ENCODE results near the gene SLC26A9. TPM values are rescaled to one million over a fixed set of nuclear protein-coding genes. Genes with fewer than 3 reads are reported as not detected.

Gene SLC26A9
- total RNA-seq, 1 donor from 2014 or later: 2.9 TPM

DNA sequence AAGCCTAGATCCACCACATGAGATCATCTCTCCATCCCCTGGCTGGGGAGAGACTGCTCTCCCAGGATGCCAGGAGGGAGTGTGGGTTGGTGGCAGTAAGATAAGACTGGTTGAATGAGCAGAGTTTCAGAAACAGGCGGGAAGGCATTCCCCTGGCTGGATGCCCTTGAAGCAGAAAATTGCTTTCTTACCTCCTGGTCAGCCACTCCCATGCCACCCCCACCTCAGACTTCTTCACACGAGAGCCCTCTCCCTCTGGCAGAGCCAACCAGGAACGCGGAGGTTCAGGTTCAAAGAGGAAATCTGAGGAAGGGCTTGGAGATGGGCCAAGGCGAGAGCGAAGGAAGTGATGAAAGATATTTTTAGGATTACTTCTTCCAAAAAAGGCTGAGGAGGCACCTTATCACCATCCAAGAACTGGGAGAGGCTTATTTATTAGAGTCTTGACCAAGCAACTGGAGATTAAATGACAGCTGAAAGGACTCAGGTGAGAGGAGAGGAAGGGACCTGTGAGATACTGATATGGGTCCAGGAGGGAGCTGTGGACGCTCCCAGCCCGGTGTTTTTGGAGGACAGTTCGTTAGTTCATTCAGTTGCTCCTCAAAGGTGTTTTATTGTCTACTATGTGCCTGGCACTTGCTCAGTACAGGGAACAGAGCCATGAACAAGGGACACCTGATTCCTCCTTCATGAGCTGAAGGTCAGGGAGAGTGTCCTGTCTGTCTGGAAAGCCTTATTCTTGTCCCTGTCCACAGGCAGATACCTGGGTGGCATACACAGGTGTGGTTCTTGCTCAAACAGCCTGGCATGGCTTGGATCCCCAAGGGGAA is 18.9 kb upstream of the SLC26A9 start:
- Mint-ChIP-seq H3K4me1 (ENCODE audit: low read depth) (peaks cover 5% of the 10 kb centered on the region), H3K27me3 (peaks cover 58% of the 10 kb centered on the region), H3K36me3 (ENCODE audit: insufficient read depth) (no peaks in the 10 kb centered on the region), H3K27ac (no peak overlapping the region), H3K9me3 (ENCODE audit: low read depth) (no peaks in the 10 kb centered on the region), H3K4me3 (ENCODE audit: low read depth) (no peak overlapping the region)
- TF ChIP-seq, protein P1, sequence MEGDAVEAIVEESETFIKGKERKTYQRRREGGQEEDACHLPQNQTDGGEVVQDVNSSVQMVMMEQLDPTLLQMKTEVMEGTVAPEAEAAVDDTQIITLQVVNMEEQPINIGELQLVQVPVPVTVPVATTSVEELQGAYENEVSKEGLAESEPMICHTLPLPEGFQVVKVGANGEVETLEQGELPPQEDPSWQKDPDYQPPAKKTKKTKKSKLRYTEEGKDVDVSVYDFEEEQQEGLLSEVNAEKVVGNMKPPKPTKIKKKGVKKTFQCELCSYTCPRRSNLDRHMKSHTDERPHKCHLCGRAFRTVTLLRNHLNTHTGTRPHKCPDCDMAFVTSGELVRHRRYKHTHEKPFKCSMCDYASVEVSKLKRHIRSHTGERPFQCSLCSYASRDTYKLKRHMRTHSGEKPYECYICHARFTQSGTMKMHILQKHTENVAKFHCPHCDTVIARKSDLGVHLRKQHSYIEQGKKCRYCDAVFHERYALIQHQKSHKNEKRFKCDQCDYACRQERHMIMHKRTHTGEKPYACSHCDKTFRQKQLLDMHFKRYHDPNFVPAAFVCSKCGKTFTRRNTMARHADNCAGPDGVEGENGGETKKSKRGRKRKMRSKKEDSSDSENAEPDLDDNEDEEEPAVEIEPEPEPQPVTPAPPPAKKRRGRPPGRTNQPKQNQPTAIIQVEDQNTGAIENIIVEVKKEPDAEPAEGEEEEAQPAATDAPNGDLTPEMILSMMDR (IDR thresholded peaks at IDR 0.05; ENCODE audit: unreplicated experiment): no peak
- DNase-seq (ENCODE audit: low spot score, unreplicated experiment): no peak

DNA sequence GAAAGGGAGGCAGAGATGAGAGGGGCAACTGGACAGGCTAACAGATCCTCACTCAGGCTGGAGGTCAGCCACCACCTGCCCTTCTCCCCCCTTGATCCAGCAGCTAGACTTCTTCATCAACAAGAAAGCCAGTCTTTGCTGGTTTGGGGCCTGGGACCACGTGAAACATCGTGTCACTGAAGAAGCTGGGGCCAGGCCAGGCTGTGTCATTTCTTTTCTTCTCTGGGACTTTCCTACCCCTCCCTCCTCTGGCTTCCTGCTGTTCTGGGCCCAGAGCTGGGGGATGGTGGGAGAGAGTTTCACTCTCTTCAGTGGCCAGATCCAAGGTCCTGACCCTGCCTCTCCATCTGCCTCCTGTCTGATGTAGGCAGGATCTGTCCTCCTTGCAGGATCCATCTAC is 18.1 kb upstream of the SLC26A9 start:
- Mint-ChIP-seq H3K4me3 (ENCODE audit: low read depth) (no peak overlapping the region), H3K27me3 (peaks cover 60% of the 10 kb centered on the region), H3K9me3 (ENCODE audit: low read depth) (no peaks in the 10 kb centered on the region), H3K36me3 (ENCODE audit: insufficient read depth) (no peaks in the 10 kb centered on the region), H3K27ac (no peak overlapping the region), H3K4me1 (ENCODE audit: low read depth) (peaks cover 5% of the 10 kb centered on the region)
- DNase-seq (ENCODE audit: low spot score, unreplicated experiment): no peak
- TF ChIP-seq, protein P1 (IDR thresholded peaks at IDR 0.05; ENCODE audit: unreplicated experiment): no peak

DNA sequence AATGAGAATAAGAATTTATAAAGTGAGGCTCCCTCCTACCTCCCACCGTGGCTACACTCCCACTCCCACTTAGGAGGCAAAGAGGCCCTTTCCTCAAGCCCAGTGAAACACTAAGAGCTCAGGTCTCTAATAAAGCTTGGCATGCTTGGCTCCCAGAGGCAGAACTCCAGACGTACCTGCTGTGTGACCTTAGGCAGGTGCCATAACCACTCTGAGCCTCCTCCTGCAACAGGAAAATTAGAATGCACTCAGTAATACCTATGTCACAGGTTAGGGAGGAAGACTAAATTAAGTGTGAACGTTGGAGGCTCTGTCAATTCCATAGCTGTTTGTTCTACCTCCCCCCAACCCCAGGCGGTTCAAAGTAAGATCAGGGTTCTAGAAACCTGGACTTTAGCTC is 16.5 kb upstream of the SLC26A9 start:
- no peak for DNase-seq (ENCODE audit: low spot score, unreplicated experiment)
- H3K4me3 Mint-ChIP-seq (ENCODE audit: low read depth): no peak overlapping the region
- TF ChIP-seq, protein P1 (IDR thresholded peaks at IDR 0.05; ENCODE audit: unreplicated experiment): no peak
- no peak overlapping the region for H3K27ac Mint-ChIP-seq
- H3K36me3 Mint-ChIP-seq (ENCODE audit: insufficient read depth): no peaks in the 10 kb centered on the region
- peaks cover 59% of the 10 kb centered on the region for H3K27me3 Mint-ChIP-seq
- peaks cover 5% of the 10 kb centered on the region for H3K4me1 Mint-ChIP-seq (ENCODE audit: low read depth)
- no peaks in the 10 kb centered on the region for H3K9me3 Mint-ChIP-seq (ENCODE audit: low read depth)

DNA sequence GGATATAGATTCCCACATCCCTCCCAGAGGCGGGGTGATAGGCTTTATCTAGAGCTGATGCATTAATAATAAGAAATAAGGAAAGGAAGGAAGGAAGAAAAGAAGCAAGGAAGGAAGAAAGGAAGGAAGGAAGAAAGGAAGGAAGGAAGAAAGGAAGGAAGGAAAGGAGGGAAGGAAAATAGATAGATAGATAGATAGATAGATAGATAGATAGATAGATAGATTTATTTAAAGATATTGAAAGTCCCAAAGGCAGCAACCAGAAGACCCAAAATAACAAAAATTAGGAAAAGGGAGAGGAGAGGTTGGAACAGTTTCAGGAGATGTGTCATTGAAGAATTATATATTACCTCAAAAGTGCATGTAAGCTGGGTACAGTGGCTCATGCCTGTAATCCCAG is 12.2 kb upstream of the SLC26A9 start:
- no peaks in the 10 kb centered on the region for H3K9me3 Mint-ChIP-seq (ENCODE audit: low read depth)
- H3K4me3 Mint-ChIP-seq (ENCODE audit: low read depth): no peak overlapping the region
- H3K27me3 Mint-ChIP-seq: peaks cover 34% of the 10 kb centered on the region
- peaks cover 8% of the 10 kb centered on the region for H3K4me1 Mint-ChIP-seq (ENCODE audit: low read depth)
- TF ChIP-seq, protein P1 (IDR thresholded peaks at IDR 0.05; ENCODE audit: unreplicated experiment): no peak
- no peak overlapping the region for H3K27ac Mint-ChIP-seq
- DNase-seq (ENCODE audit: low spot score, unreplicated experiment): no peak
- no peaks in the 10 kb centered on the region for H3K36me3 Mint-ChIP-seq (ENCODE audit: insufficient read depth)

DNA sequence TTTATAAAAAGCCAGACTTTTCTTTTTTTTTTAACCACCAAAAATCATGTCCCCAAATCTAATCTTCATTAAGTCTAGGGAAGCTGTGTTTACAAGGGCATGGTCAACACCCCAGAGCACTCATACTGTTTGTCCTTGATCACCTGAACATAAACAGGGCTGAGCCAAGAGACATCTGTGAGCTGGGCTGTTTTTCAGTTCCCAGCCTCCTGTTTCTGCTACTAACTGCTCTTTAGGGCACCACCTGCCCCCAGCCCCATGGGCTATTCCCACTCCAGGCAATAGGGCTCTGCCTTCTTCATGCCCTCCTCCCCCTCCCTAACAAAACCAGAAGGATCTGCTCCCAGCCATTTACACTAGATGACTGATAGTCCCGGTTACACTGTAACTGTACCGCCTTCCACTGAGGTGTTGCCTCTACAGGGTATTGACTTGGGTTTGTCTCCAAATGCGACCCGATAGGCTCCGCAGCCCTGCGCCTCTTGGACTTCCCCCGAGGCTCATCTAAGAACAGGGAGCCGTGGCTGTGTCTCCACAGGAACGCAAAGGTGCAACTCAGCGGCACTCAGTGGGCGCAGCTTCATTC is 11.7 kb upstream of the SLC26A9 start:
- H3K4me1 Mint-ChIP-seq (ENCODE audit: low read depth): peaks cover 8% of the 10 kb centered on the region
- H3K36me3 Mint-ChIP-seq (ENCODE audit: insufficient read depth): no peaks in the 10 kb centered on the region
- H3K4me3 Mint-ChIP-seq (ENCODE audit: low read depth): no peak overlapping the region
- H3K27me3 Mint-ChIP-seq: peaks cover 31% of the 10 kb centered on the region
- H3K9me3 Mint-ChIP-seq (ENCODE audit: low read depth): no peaks in the 10 kb centered on the region
- TF ChIP-seq, protein P1 (IDR thresholded peaks at IDR 0.05; ENCODE audit: unreplicated experiment): no peak
- no peak for DNase-seq (ENCODE audit: low spot score, unreplicated experiment)
- H3K27ac Mint-ChIP-seq: no peak overlapping the region
